ENCODE measurements around the gene PXMP4.

Gene PXMP4

GRCh38 chr20:33730946-33731692, 11.0 kb upstream of the PXMP4 start:
- DNase-seq: no peak

GRCh38 chr20:33729101-33729500, 9.0 kb upstream of the PXMP4 start:
- no peak for DNase-seq

GRCh38 chr20:33728463-33728862, 8.4 kb upstream of the PXMP4 start:
- DNase-seq: no peak

GRCh38 chr20:33727806-33728205, 7.7 kb upstream of the PXMP4 start:
- DNase-seq: no peak

GRCh38 chr20:33727115-33727479, 7.0 kb upstream of the PXMP4 start:
- no peak for DNase-seq

DNA sequence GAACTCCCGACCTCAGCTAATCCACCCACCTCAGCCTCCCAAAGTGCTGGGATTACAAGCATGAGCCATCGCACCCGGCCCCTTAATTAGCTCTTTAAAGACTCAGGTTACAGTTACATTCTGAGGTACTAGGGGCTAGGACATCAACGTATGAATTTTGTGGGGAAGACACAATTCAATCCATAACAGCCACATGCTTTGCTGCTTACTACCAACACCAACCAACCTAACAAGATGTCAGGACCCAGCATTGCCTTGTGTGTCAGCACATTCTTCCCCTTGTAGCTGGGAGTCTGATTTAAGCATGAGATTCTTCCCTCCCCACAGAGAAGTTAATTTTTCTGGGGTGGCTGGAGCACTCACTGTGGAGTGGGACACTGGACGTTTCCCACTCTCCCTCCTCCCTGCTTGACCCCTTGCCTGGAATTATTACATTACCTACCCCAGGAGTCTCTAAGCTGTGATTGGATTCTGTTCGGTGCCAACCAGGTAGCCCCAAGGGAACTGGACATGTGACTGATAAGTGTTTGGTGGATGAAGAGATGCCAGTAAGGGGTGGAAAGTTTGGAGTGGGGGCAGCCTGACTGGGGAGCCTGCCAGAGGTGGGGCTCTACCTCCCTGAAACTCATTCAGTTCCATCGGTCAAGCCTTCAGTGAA, 5.6 kb upstream of the PXMP4 start:
- peak; percentile 33 for DNase-seq

GRCh38 chr20:33724439-33725094, 4.5 kb upstream of the PXMP4 start:
- DNase-seq: no peak

- no peak for DNase-seq
Measured at GRCh38 chr20:33721391-33722140, 1.5 kb upstream of the PXMP4 start.

DNA sequence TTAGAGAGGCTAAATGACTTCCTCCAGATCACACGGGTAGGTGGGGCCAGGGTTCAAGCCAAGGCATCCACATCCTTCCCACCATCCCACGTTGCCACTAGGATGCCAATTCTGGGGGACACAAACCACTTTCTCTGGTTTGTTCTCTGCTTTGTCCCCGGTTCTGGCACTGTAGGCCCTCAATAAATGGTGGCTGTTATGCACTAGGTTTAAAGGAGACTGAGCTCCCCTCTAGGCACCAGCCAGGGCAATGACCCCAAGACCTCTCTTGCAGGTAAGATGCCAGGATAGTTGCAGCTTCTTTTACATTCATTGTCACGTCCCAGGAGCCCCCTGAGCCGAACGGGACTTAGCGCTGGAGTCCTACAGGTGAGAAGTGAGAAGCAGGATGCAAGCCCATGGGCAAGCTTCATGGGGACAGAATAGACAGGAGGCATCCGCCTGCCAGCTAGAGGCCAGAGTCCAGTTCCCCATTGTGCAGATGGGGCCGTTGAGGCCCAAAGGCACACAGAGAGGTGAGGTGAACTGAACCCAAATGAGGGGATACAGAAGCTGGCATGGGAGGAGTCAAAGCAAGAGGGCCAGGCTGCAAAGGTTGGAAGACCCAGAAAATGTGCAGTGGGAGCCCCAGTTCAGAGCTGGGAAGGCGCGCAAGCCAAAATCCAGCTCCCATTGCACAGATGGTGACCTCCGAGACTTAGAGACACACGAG, 677 bp downstream of the PXMP4 start:
- no peak for DNase-seq

DNA sequence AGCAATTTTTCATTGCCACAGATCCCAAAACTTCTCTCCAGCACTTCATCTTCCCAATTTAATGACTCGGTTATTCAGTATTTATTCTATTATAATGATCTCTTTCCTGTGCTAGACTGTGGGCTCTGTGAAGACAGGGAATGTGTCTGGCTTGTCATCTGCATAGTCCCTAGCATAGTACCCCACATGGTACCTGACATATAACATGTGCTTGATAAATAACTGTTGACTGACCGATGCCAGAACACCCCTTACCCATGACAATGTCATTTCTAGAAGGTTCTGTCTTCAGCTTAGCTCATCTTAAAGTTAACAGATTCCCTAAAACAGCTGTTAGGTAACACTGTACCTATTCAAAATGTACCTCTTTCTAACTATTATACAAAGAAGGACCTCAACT, 3.6 kb downstream of the PXMP4 start:
- no peak for DNase-seq

- no peak for DNase-seq
Measured at GRCh38 chr20:33713865-33714367, 6.2 kb downstream of the PXMP4 start.

- DNase-seq: no peak
Measured at GRCh38 chr20:33711446-33711738, 8.7 kb downstream of the PXMP4 start.

DNA sequence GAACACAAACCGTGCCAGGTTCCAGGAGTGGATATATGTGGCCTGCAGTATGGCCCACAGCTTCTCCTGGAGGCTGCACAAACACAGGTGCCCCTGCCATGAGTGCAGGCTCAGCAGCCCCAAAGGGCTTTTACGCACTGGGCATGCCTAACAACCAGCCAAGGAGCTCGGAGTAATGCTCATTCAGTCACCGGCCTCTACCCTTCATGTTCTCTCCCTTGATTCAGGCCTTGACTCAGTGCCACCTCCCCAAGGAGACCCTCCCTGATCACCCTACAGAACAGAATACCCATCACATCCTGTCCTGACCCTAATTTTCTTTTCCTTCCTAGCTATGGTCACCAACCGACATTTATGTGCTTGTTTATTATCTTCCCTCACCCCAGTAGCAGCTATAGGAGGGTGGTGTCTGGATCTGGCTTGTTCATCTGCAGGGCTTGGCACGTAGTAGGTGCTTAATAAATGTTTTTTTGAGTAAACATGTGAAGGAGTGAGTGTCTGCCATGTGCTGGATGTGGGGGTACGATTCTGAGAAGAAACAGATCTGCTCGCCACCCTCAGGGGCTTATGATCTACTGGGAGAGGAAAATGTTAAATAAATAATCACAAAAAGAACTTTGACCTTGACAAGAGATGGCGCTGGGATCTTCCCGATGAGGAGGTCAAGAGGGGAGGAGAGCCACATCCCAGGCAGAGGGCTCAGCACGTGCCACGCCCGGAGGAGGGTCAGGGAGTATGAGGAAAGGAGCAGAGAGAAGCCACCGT, 9.2 kb downstream of the PXMP4 start:
- no peak for DNase-seq

- no peak for DNase-seq
Measured at GRCh38 chr20:33709905-33710541, 10.1 kb downstream of the PXMP4 start.

GRCh38 chr20:33709398-33709797, 10.7 kb downstream of the PXMP4 start:
- no peak for DNase-seq

GRCh38 chr20:33707668-33708067, 12.4 kb downstream of the PXMP4 start:
- DNase-seq: no peak

GRCh38 chr20:33704197-33704924, 15.7 kb downstream of the PXMP4 start:
- DNase-seq: no peak

DNA sequence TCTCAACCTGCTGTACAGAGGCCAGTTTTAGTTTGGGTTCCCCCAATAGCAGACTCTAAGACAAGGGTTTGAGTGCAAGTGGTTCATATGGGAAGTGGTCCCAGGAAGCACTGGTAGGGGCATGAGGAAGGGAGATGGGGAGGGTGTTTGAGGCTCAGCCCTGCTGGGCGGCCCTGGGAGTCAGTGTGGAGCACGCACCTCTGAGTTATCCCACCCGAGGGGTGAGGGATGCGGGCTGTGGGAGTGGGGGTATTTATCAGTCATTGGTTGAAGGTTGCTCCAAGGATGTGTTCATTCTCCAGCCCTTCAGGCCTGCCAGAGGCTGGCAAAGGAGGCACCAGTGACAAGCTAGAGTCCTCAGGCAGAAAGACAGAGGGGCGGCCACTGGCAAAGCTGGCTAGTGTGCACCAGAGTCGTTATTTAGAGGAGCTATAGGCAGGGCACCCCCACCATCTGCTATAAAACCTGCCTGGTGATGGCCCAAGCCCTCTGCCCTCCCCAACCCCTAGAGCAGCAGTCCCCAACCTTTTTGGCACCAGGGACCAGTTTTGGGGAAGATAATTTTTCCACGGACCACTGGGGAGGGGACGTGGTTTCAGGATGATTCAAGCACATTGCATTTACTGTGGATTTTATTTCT, 16.5 kb downstream of the PXMP4 start:
- no peak for DNase-seq

- peak; percentile 85 for DNase-seq
Measured at GRCh38 chr20:33702861-33703260, 17.2 kb downstream of the PXMP4 start.
